HEK293 (cell line): Measurements from ENCODE around the gene SERPINB3.

Experiments used
- CTCF ChIA-PET: fragments of 350-600 bp; formaldehyde crosslinking; extraction: SDS; loops from one replicate; lab custom pipeline; 2021; ENCODE audit warnings: antibody characterized with exemption; lab: Yijun Ruan, JAX
- POLR2A ChIA-PET: fragments of 300-600 bp; formaldehyde crosslinking; extraction: SDS; loops from one replicate; lab custom pipeline; 2020; ENCODE audit warnings: antibody characterized with exemption, inconsistent platforms; lab: Yijun Ruan, JAX
- H3K27ac ChIP-seq: fragments of 200-500 bp; sonication (Bioruptor generic); 2 replicates; pipeline ENCODE4 v1.5.1; 2014; ENCODE audit warnings: low read depth, low read length, control low read depth, inconsistent platforms; ENCODE audit errors: extremely low read depth
- H3K36me3 ChIP-seq, 2 experiments: fragments of 200-500 bp in 1 of 2; sonication (Bioruptor generic) in 1 of 2; 1 replicate in 1 of 2; 2 replicates in 1 of 2; pipeline ENCODE4 v1.5.1; 2014 to 2017; ENCODE audit warnings: inconsistent platforms in 2 of 2, low read length in 2 of 2; ENCODE audit not compliant: control insufficient read depth in 2 of 2, insufficient read depth in 1 of 2
- H3K4me1 ChIP-seq: fragments of 200-500 bp; sonication (Bioruptor generic); 2 replicates; pipeline ENCODE4 v1.5.1; 2014; ENCODE audit warnings: mild to moderate bottlenecking, low read length, inconsistent platforms; ENCODE audit not compliant: control insufficient read depth, insufficient read depth
- H3K4me3 ChIP-seq: 2 replicates; pipeline ENCODE4 v1.5.1; 2011; ENCODE audit warnings: low read depth, mild to moderate bottlenecking, control low read depth, low read length, moderate library complexity
- H3K9me3 ChIP-seq: fragments of 200-500 bp; sonication (Bioruptor generic); 2 replicates; pipeline ENCODE4 v1.5.1; 2014; ENCODE audit warnings: low read depth, low read length, inconsistent platforms; ENCODE audit not compliant: control insufficient read depth, insufficient read depth
- AEBP2 ChIP-seq: fragments of 450-650 bp; formaldehyde crosslinking; IDR thresholded peaks from 2 replicates; pipeline ENCODE4 v1.5.1; 2016; ENCODE audit warnings: missing biosample characterization, missing genetic modification characterization, borderline replicate concordance
- BCL11A ChIP-seq: fragments of 450-650 bp; formaldehyde crosslinking; IDR thresholded peaks from 2 replicates; pipeline ENCODE4 v1.5.1; 2016; ENCODE audit warnings: low read depth, missing biosample characterization, missing genetic modification characterization
- ELK4 ChIP-seq: IDR thresholded peaks from 2 replicates; pipeline ENCODE4 v1.6.1; 2011; ENCODE audit warnings: mild to moderate bottlenecking, low read depth, low read length, borderline replicate concordance
- KLF1 ChIP-seq: fragments of 450-650 bp; formaldehyde crosslinking; IDR thresholded peaks from 2 replicates; pipeline ENCODE4 v1.5.1; 2016; ENCODE audit warnings: missing biosample characterization, missing genetic modification characterization
- KLF16 ChIP-seq: fragments of 450-650 bp; formaldehyde crosslinking; IDR thresholded peaks from 2 replicates; pipeline ENCODE4 v1.5.1; 2017; ENCODE audit warnings: missing biosample characterization, missing genetic modification characterization
- REPIN1 ChIP-seq: fragments of 450-650 bp; formaldehyde crosslinking; IDR thresholded peaks from 2 replicates; pipeline ENCODE4 v1.5.1; 2017; ENCODE audit warnings: missing biosample characterization, missing genetic modification characterization, low read depth
- TCF7L2 ChIP-seq: IDR thresholded peaks from 2 replicates; pipeline ENCODE4 v1.6.1; 2011; ENCODE audit warnings: low read depth, mild to moderate bottlenecking, inconsistent platforms, low read length, moderate library complexity, borderline replicate concordance
- WT1 ChIP-seq: fragments of 450-650 bp; formaldehyde crosslinking; IDR thresholded peaks from 2 replicates; pipeline ENCODE4 v1.5.1; 2016; ENCODE audit warnings: missing biosample characterization, missing genetic modification characterization
- ZBTB21 ChIP-seq: fragments of 450-650 bp; formaldehyde crosslinking; IDR thresholded peaks from 2 replicates; pipeline ENCODE4 v1.5.1; 2017; ENCODE audit warnings: missing biosample characterization, missing genetic modification characterization
- ZBTB48 ChIP-seq: fragments of 450-650 bp; formaldehyde crosslinking; IDR thresholded peaks from 2 replicates; pipeline ENCODE4 v1.5.1; 2016; ENCODE audit warnings: missing biosample characterization, missing genetic modification characterization
- ZFHX2 ChIP-seq: fragments of 450-650 bp; formaldehyde crosslinking; conservative IDR thresholded peaks from 2 replicates; pipeline ENCODE4 v1.5.1; 2016; ENCODE audit warnings: missing biosample characterization, missing genetic modification characterization
- ZNF112 ChIP-seq: fragments of 450-650 bp; formaldehyde crosslinking; IDR thresholded peaks from 2 replicates; pipeline ENCODE4 v1.5.0; 2017; ENCODE audit warnings: missing biosample characterization, missing genetic modification characterization
- ZNF18 ChIP-seq: fragments of 450-650 bp; formaldehyde crosslinking; IDR thresholded peaks from 2 replicates; pipeline ENCODE4 v1.5.1; 2016; ENCODE audit warnings: missing biosample characterization, missing genetic modification characterization
- ZNF2 ChIP-seq: fragments of 450-650 bp; formaldehyde crosslinking; IDR thresholded peaks from 2 replicates; pipeline ENCODE4 v1.5.1; 2016; ENCODE audit warnings: missing biosample characterization, missing genetic modification characterization
- ZNF311 ChIP-seq: fragments of 450-650 bp; formaldehyde crosslinking; IDR thresholded peaks from 2 replicates; pipeline ENCODE4 v1.5.1; 2017; ENCODE audit warnings: missing biosample characterization, missing genetic modification characterization, borderline replicate concordance
- ZNF473 ChIP-seq: fragments of 450-650 bp; formaldehyde crosslinking; IDR thresholded peaks from 2 replicates; pipeline ENCODE4 v1.5.1; 2017; ENCODE audit warnings: missing biosample characterization, missing genetic modification characterization
- ZNF544 ChIP-seq: fragments of 450-650 bp; formaldehyde crosslinking; IDR thresholded peaks from 2 replicates; pipeline ENCODE4 v1.5.0; 2017; ENCODE audit warnings: missing biosample characterization, missing genetic modification characterization
- ZNF549 ChIP-seq: fragments of 450-650 bp; IDR thresholded peaks from 2 replicates; pipeline ENCODE4 v1.5.1; 2018; ENCODE audit warnings: missing biosample characterization, missing genetic modification characterization, mild to moderate bottlenecking, inconsistent platforms, moderate library complexity
- ZNF561 ChIP-seq: fragments of 450-650 bp; IDR thresholded peaks from 2 replicates; pipeline ENCODE4 v1.5.1; 2018; ENCODE audit warnings: missing biosample characterization, missing genetic modification characterization, borderline replicate concordance
- ZNF610 ChIP-seq: fragments of 450-650 bp; formaldehyde crosslinking; IDR thresholded peaks from 2 replicates; pipeline ENCODE4 v1.5.1; 2016; ENCODE audit warnings: missing biosample characterization, missing genetic modification characterization, borderline replicate concordance
- ZNF654 ChIP-seq: fragments of 450-650 bp; formaldehyde crosslinking; IDR thresholded peaks from 2 replicates; pipeline ENCODE4 v1.5.1; 2016; ENCODE audit warnings: low read depth, missing biosample characterization, missing genetic modification characterization
- ZNF776 ChIP-seq: fragments of 450-650 bp; formaldehyde crosslinking; IDR thresholded peaks from 2 replicates; pipeline ENCODE4 v1.5.0; 2017; ENCODE audit warnings: missing biosample characterization, missing genetic modification characterization, borderline replicate concordance
- ZNF830 ChIP-seq: fragments of 450-650 bp; IDR thresholded peaks from 2 replicates; pipeline ENCODE4 v1.5.0; 2018; ENCODE audit warnings: missing biosample characterization, missing genetic modification characterization, low read depth, mild to moderate bottlenecking, moderate library complexity
- ZSCAN18 ChIP-seq: fragments of 450-650 bp; formaldehyde crosslinking; IDR thresholded peaks from 2 replicates; pipeline ENCODE4 v1.5.1; 2016; ENCODE audit warnings: missing biosample characterization, missing genetic modification characterization
- ZSCAN4 ChIP-seq: fragments of 450-650 bp; formaldehyde crosslinking; IDR thresholded peaks from 2 replicates; pipeline ENCODE4 v1.5.1; 2017; ENCODE audit warnings: missing biosample characterization, missing genetic modification characterization
- ZSCAN5A ChIP-seq: fragments of 450-650 bp; formaldehyde crosslinking; IDR thresholded peaks from 2 replicates; pipeline ENCODE4 v1.5.1; 2016; ENCODE audit warnings: missing biosample characterization, missing genetic modification characterization

Gene SERPINB3

GRCh38 chr18:63689064-63689463, 27.4 kb upstream of the SERPINB3 start:
- TF ChIP-seq ZSCAN18 (tag by site-specific recombination) (no peak), ZNF473 (no peak), ZSCAN5A (tag by site-specific recombination) (no peak), ZNF561 (tag by site-specific recombination) (no peak), ZFHX2 (no peak), WT1 (no peak), ZSCAN4 (tag by site-specific recombination) (no peak)
- POLR2A ChIA-PET = no interaction called here

GRCh38 chr18:63686871-63687270, 25.2 kb upstream of the SERPINB3 start:
- no peak overlapping the region for H3K27ac ChIP-seq
- no peaks in the 10 kb centered on the region for H3K9me3 ChIP-seq
- ChIA-PET POLR2A (no interaction called here), CTCF (no interaction called here)
- H3K36me3 ChIP-seq = no peaks in the 10 kb centered on the region
- no peak overlapping the region for H3K4me3 ChIP-seq
- no peaks in the 10 kb centered on the region for H3K4me1 ChIP-seq
- TF ChIP-seq ZNF610 (no peak), ZNF654 (no peak), ZNF830 (tag by site-specific recombination) (no peak), ZNF776 (tag by site-specific recombination) (no peak), ZNF2 (tag by site-specific recombination) (no peak), REPIN1 (tag by site-specific recombination) (no peak), ZNF112 (no peak), ELK4 (no peak), ZNF549 (tag by site-specific recombination) (no peak), ZNF18 (tag by site-specific recombination) (no peak), ZBTB48 (tag by site-specific recombination) (no peak), ZBTB21 (tag by site-specific recombination) (no peak), ZNF311 (tag by site-specific recombination) (no peak), KLF1 (tag by site-specific recombination) (no peak), KLF16 (tag by site-specific recombination) (no peak), ZNF544 (tag by site-specific recombination) (no peak), AEBP2 (tag by site-specific recombination) (no peak), ZSCAN4 (tag by site-specific recombination) (no peak), TCF7L2 (no peak), BCL11A (tag by site-specific recombination) (no peak)

More at GRCh38 chr18:63689064-63689463, 27.4 kb upstream of the SERPINB3 start:
- CTCF ChIA-PET = no interaction called here
- Histone ChIP-seq H3K9me3 (no peaks in the 10 kb centered on the region), H3K27ac (no peak overlapping the region), H3K4me3 (no peak overlapping the region), H3K4me1 (no peaks in the 10 kb centered on the region), H3K36me3 (no peaks in the 10 kb centered on the region)
